ENCODE measurements around the gene ATP8A1. TPM values are rescaled to one million over a fixed set of nuclear protein-coding genes. Genes with fewer than 3 reads are reported as not detected.

The ATP8A1 gene
- total RNA-seq, 1 experiment from 2014 or later, result 14.3 TPM

GRCh38 chr4:42515156-42515884, 141.6 kb downstream of the ATP8A1 start (continued):
- TF ChIP-seq USF1 (CRISPR knock-in tag; IDR thresholded peaks at IDR 0.05) (no peak), FOXP1 (CRISPR knock-in tag; IDR thresholded peaks at IDR 0.05; ENCODE audit: borderline replicate concordance) (no peak), E2F4 (CRISPR knock-in tag; IDR thresholded peaks at IDR 0.05; ENCODE audit: borderline replicate concordance, low read depth) (no peak), AFF4 (CRISPR knock-in tag; IDR thresholded peaks at IDR 0.05; ENCODE audit: borderline replicate concordance) (no peak), TEAD1 (CRISPR knock-in tag; IDR thresholded peaks at IDR 0.05) (no peak), ZNF532 (CRISPR knock-in tag; IDR thresholded peaks at IDR 0.05; ENCODE audit: borderline replicate concordance) (no peak), ZNF425 (CRISPR knock-in tag; conservative IDR thresholded peaks at IDR 0.05) (no peak)

- no peak for DNase-seq (ENCODE audit: low spot score)
- ChIA-PET CTCF (interaction anchor here (0.7 to 1.5 kb wide), 2 partner anchors 113 to 234 kb away, joined by 3 read pairs; no protein-coding TSS in a partner anchor), POLR2A (no interaction called here)
- no peaks in the 10 kb centered on the region for H3K9me3 Mint-ChIP-seq
- peaks cover 73% of the 10 kb centered on the region for H3K4me1 Mint-ChIP-seq
- H3K36me3 Mint-ChIP-seq, result no peaks in the 10 kb centered on the region
- H3K4me3 Mint-ChIP-seq, result peak overlapping the region; percentile 13; the same call in 1 of the 2 replicates
- ATAC-seq, result peak; percentile 56
- TF ChIP-seq SMAD3 (CRISPR knock-in tag; IDR thresholded peaks at IDR 0.05; ENCODE audit: borderline replicate concordance) (no peak), NR3C1 (CRISPR knock-in tag; conservative IDR thresholded peaks at IDR 0.05; ENCODE audit: low read depth) (no peak), SOX15 (CRISPR knock-in tag; IDR thresholded peaks at IDR 0.05) (no peak), ZNF317 (CRISPR knock-in tag; IDR thresholded peaks at IDR 0.05; ENCODE audit: borderline replicate concordance, low read depth) (no peak), IRF1 (CRISPR knock-in tag; IDR thresholded peaks at IDR 0.05) (no peak), EMX1 (CRISPR knock-in tag; IDR thresholded peaks at IDR 0.05) (no peak), STAT6 (CRISPR knock-in tag; conservative IDR thresholded peaks at IDR 0.05; ENCODE audit: low read depth) (no peak), FOXK1 (CRISPR knock-in tag; IDR thresholded peaks at IDR 0.05) (no peak), NR2C2 (CRISPR knock-in tag; IDR thresholded peaks at IDR 0.05) (no peak)
- H3K27ac Mint-ChIP-seq, result peak overlapping the region; percentile 33; the same call in 1 of the 2 replicates
- H3K27me3 Mint-ChIP-seq (ENCODE audit: low read depth), result peaks cover 21% of the 10 kb centered on the region
These were observed 143.0 kb downstream of the ATP8A1 start for GRCh38 chr4:42513748-42514492.
